Measurements from ENCODE around the gene SH2B3.
"Not testable (repeated sequence)": the region's sequence is repeated elsewhere in the genome, so short reads cannot be mapped to it uniquely, and the experiment has no call there.

Gene SH2B3

GRCh38 chr12:111467092-111467856 is 61.6 kb downstream of the SH2B3 start:
- DNase-seq = no peak

DNA sequence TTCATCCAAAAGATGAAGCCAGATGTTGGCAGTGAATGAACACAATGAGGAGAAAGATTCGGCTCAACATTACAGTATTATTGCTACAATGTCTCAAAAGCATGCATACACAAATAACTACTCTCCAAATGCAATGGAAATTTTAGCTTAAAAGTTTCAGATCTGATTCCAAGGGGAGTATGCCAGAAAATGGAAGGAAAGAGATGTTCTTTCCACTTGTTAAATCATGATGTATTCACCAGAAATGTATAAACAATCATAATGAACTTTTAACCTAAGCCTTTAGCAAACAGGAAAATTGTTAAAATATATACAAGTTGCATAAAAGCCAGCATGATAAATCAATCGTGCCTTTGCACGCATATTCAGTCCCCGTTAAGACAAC is 62.1 kb downstream of the SH2B3 start:
- no peak for DNase-seq

DNA sequence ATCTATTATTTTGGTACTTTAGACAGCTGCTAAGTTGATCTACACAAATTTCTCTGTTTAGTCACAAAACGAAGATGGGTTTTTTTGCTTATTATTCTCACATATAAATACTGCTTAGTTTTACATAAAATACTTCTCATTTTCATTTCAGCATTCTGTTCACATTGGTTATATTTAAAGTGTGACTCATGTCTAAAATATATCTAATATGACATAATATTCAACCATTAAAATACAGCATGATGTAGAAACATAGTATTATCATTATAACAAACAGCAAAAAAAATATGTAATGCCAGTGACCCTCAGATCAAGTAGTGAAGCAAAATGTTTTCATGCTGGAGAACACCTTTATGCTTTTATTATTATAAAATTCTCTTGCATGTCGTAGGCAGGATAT is 63.7 kb downstream of the SH2B3 start:
- no peak for DNase-seq

GRCh38 chr12:111471236-111471635 is 65.5 kb downstream of the SH2B3 start:
- DNase-seq = no peak

- no peak for DNase-seq
Observed at GRCh38 chr12:111482462-111482861, 76.7 kb downstream of the SH2B3 start.

DNA sequence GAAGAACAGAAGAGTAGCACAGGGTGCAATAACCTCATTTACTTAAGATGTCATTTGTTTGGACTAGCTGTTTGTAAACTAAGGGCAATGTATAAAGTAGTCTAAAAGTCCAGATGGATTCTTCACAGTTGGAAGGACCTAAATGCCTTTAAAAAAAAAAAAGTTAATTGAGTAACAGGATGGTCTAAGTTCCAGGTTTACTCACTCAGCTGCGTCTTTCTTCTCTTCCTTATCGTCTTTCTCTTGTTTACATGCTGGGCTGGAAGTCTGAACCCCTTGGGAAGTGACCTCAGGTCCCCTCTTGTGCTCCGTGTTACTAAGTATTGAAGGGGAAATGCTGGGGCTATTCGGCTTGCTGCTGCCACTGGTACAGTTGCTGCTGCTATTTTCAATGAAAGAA is 82.5 kb downstream of the SH2B3 start:
- no peak for DNase-seq

GRCh38 chr12:111488798-111489197 is 83.1 kb downstream of the SH2B3 start:
- DNase-seq = no peak

GRCh38 chr12:111492979-111493378 is 87.3 kb downstream of the SH2B3 start:
- not testable (repeated sequence) for DNase-seq

- no peak for DNase-seq
Observed at GRCh38 chr12:111494676-111495075, 89.0 kb downstream of the SH2B3 start.

Measured in SHP77 treated with DMSO at 0.1 percent for 48 hours (cell line).